Colonic mucosa (tissue), 4 donors: ENCODE data around the gene WDR7. TPM values are rescaled to one million over a fixed set of nuclear protein-coding genes. Genes with fewer than 3 reads are reported as not detected.

Experiments
- DNase-seq: peaks from one replicate; pipeline ENCODE4 v3.0.0-alpha.2; 2020
- H3K27ac ChIP-seq: fragments of 200-600 bp; one replicate; pipeline ENCODE4 v1.8.0; 2021
- H3K27me3 ChIP-seq: fragments of 200-600 bp; one replicate; pipeline ENCODE4 v1.8.0; 2021
- H3K36me3 ChIP-seq: fragments of 200-600 bp; one replicate; pipeline ENCODE4 v1.8.0; 2021
- H3K4me1 ChIP-seq: fragments of 200-600 bp; one replicate; pipeline ENCODE4 v1.8.0; 2021; ENCODE audit warnings: mild to moderate bottlenecking
- H3K4me3 ChIP-seq: fragments of 200-600 bp; one replicate; pipeline ENCODE4 v1.8.0; 2021
- H3K9ac ChIP-seq, 2 donors: one replicate each; pipeline ENCODE4 v1.7.0; 2013; ENCODE audit warnings: control low read depth in 2 of 2, low read depth in 2 of 2, low read length in 2 of 2
- H3K9me3 ChIP-seq: fragments of 200-600 bp; one replicate; pipeline ENCODE4 v1.8.0; 2021
- intact Hi-C: fragments of 100-400 bp; cut with DNase I; formaldehyde crosslinking; loops from one replicate; pipeline ENCODE4 v1.14.1; 2022
- total RNA-seq, 2 donors: library from RNA; stranded (reverse); fragmentation: NEBNext Ultra II Directional in 1 of 2; extraction: Animal tissue kit (Norgen Biotek cat#: 25700) in 1 of 2; gene quantifications; one replicate each; pipeline ENCODE4 v1.2.1, GENCODE V29; 2021
- TF ChIP-seq, protein P1 (sequence below): fragments of 200-600 bp; IDR thresholded peaks from one replicate; pipeline ENCODE4 v1.8.0; 2022; ENCODE audit warnings: antibody characterized with exemption, mild to moderate bottlenecking
- donor health status: healthy.
- donor health status: DM: no; HTN: no; CAD: no.
- donor health status: DM: no; HTN: no; CAD: no.

The WDR7 gene
- total RNA-seq, 2 donors from 2014 or later, result 16.8 to 21.2 TPM

DNA sequence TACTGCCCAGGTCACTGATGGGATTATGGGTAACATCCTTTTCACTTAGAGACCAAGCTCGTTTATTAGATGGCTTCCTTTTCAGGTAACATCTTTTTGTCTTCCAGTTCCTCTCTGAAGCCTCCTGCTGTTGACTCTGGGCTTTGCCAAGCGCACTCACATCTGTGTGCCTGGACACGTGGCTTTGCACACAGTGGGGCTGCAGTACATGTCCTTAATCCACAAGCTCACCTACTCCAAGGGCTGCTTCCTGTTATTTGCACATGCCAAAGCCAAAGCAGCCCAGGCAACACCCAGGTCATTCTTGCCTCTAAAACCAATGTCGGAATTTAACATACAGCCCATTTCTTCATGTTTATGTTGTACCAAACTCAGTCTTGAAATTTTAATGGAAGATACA, 371.6 kb downstream of the WDR7 start:
- intact Hi-C loops, result no loop called here
- no peak for DNase-seq
- TF ChIP-seq, protein P1, sequence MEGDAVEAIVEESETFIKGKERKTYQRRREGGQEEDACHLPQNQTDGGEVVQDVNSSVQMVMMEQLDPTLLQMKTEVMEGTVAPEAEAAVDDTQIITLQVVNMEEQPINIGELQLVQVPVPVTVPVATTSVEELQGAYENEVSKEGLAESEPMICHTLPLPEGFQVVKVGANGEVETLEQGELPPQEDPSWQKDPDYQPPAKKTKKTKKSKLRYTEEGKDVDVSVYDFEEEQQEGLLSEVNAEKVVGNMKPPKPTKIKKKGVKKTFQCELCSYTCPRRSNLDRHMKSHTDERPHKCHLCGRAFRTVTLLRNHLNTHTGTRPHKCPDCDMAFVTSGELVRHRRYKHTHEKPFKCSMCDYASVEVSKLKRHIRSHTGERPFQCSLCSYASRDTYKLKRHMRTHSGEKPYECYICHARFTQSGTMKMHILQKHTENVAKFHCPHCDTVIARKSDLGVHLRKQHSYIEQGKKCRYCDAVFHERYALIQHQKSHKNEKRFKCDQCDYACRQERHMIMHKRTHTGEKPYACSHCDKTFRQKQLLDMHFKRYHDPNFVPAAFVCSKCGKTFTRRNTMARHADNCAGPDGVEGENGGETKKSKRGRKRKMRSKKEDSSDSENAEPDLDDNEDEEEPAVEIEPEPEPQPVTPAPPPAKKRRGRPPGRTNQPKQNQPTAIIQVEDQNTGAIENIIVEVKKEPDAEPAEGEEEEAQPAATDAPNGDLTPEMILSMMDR, result no peak
- Histone ChIP-seq H3K27ac (no peak overlapping the region), H3K27me3 (no peaks in the 10 kb centered on the region), H3K4me3 (no peak overlapping the region), H3K9ac (no peak overlapping the region), H3K9me3 (no peaks in the 10 kb centered on the region), H3K4me1 (no peaks in the 10 kb centered on the region), H3K36me3 (no peaks in the 10 kb centered on the region)

DNA sequence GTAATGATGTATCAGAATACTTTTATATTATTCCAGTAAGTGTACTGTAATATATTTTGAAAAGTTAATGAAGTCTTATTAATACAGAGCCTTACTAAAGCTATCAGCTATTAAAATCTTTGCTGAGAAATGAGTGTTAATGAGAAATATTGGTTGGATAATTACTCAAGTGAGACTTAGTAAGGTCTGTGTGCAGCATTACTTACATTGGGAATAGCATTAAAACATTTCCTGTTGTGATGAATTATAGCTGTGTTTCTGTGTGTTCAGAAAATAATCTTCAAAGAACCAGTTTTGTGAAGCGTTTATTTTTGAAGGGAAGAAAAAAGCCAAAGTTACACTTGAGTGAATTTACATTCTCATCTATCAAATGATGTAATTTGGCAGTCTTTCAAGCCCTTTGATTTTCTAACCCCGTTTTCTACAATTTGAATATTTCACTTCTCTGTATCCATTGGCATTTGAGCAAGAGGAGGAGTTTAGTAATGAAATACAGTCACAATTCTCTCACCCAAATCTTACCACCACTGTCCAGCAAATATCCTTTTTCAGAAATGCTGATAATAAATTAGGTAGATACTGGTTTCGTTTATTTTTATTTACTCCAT, 372.2 kb downstream of the WDR7 start:
- H3K27ac ChIP-seq, result no peak overlapping the region
- H3K27me3 ChIP-seq, result no peaks in the 10 kb centered on the region
- no peak overlapping the region for H3K4me3 ChIP-seq
- H3K4me1 ChIP-seq, result no peaks in the 10 kb centered on the region
- intact Hi-C loops, result no loop called here
- H3K9me3 ChIP-seq, result no peaks in the 10 kb centered on the region
- H3K36me3 ChIP-seq, result no peaks in the 10 kb centered on the region
- TF ChIP-seq, protein P1, result no peak
- no peak for DNase-seq
- no peak overlapping the region for H3K9ac ChIP-seq

DNA sequence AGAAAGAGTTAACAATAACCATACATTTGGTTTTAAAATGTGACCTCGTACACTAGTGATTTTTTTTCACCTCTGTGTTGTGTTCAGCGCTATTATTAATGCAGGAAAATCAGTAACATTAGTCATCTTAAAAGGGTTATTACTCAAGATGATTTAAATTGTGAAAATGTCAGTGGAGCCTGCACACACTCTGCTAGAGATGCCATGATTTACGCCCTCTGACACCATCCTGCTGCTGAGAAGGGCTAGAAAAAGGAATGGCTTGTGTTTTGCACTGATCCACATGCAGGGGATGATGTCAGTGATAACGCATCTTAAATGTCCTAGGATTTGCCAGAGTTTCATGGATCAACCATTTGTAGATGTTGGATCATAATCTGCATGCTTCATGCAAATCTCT, 374.4 kb downstream of the WDR7 start:
- intact Hi-C loops, result no loop called here
- TF ChIP-seq, protein P1, result no peak
- no peak overlapping the region for H3K4me3 ChIP-seq
- DNase-seq, result no peak
- no peak overlapping the region for H3K27ac ChIP-seq
- H3K27me3 ChIP-seq, result no peaks in the 10 kb centered on the region
- H3K9ac ChIP-seq, result no peak overlapping the region
- no peaks in the 10 kb centered on the region for H3K36me3 ChIP-seq
- no peaks in the 10 kb centered on the region for H3K4me1 ChIP-seq
- H3K9me3 ChIP-seq, result no peaks in the 10 kb centered on the region

GRCh38 chr18:57026316-57026715, 375.2 kb downstream of the WDR7 start:
- H3K36me3 ChIP-seq, result no peaks in the 10 kb centered on the region
- no peaks in the 10 kb centered on the region for H3K9me3 ChIP-seq
- no peaks in the 10 kb centered on the region for H3K27me3 ChIP-seq
- H3K9ac ChIP-seq, result no peak overlapping the region
- H3K4me3 ChIP-seq, result no peak overlapping the region
- no peak overlapping the region for H3K27ac ChIP-seq
- intact Hi-C loops, result no loop called here
- TF ChIP-seq, protein P1, result no peak
- no peaks in the 10 kb centered on the region for H3K4me1 ChIP-seq
- no peak for DNase-seq

DNA sequence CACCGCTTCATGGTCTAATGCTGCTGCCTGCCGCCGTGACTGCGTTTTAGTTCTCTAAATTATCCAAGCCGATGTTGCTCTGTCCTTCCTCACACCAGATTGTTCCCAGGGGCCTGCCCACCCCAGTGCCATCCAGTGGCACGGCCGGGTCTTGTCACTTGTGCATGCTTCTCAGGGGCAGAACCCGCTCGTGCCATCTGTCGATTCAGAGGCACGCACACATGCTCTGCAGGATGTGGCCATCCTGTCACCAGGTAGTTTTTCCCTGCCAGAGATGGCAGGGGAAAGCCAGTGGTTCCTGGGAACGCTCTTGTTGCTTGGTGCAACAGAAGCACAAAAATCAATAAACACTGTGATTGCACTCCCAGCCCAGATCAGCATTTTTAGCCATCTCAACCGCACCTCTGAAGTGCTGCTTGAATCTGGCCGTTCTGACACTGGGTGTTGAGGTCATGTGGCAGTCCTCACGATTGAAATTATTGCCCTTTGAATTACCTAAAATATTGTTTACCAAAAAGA, 376.1 kb downstream of the WDR7 start:
- no peaks in the 10 kb centered on the region for H3K36me3 ChIP-seq
- H3K9me3 ChIP-seq, result no peaks in the 10 kb centered on the region
- no peak for DNase-seq
- intact Hi-C loops, result no loop called here
- H3K4me3 ChIP-seq, result no peak overlapping the region
- H3K4me1 ChIP-seq, result no peaks in the 10 kb centered on the region
- TF ChIP-seq, protein P1, result no peak
- no peak overlapping the region for H3K27ac ChIP-seq
- no peaks in the 10 kb centered on the region for H3K27me3 ChIP-seq
- no peak overlapping the region for H3K9ac ChIP-seq
